Measurements from ENCODE around the gene ALDH18A1. TPM values are rescaled to one million over a fixed set of nuclear protein-coding genes. Genes with fewer than 3 reads are reported as not detected.
"Not testable (repeated sequence)": the region's sequence is repeated elsewhere in the genome, so short reads cannot be mapped to it uniquely, and the experiment has no call there.

ALDH18A1 gene
- total RNA-seq, 1 donor from 2014 or later: 135 TPM

GRCh38 chr10:95637140-95637539, 19.4 kb downstream of the ALDH18A1 start:
- no peak for DNase-seq (ENCODE audit: low spot score, unreplicated experiment)
- Mint-ChIP-seq H3K27me3 (no peaks in the 10 kb centered on the region), H3K4me3 (ENCODE audit: low read depth) (no peak overlapping the region), H3K4me1 (ENCODE audit: low read depth) (peaks cover 14% of the 10 kb centered on the region), H3K9me3 (ENCODE audit: low read depth) (no peaks in the 10 kb centered on the region), H3K27ac (no peak overlapping the region), H3K36me3 (ENCODE audit: insufficient read depth) (peaks cover 49% of the 10 kb centered on the region)
- no peak for TF ChIP-seq CTCF (IDR thresholded peaks at IDR 0.05; ENCODE audit: unreplicated experiment)

- no peaks in the 10 kb centered on the region for H3K9me3 Mint-ChIP-seq (ENCODE audit: low read depth)
- peaks cover 14% of the 10 kb centered on the region for H3K4me1 Mint-ChIP-seq (ENCODE audit: low read depth)
- no peak for TF ChIP-seq CTCF (IDR thresholded peaks at IDR 0.05; ENCODE audit: unreplicated experiment)
- H3K27ac Mint-ChIP-seq: peak overlapping the region; percentile 46
- H3K27me3 Mint-ChIP-seq: no peaks in the 10 kb centered on the region
- H3K36me3 Mint-ChIP-seq (ENCODE audit: insufficient read depth): peaks cover 47% of the 10 kb centered on the region
- no peak overlapping the region for H3K4me3 Mint-ChIP-seq (ENCODE audit: low read depth)
- no peak for DNase-seq (ENCODE audit: low spot score, unreplicated experiment)
These were observed 21.2 kb downstream of the ALDH18A1 start for GRCh38 chr10:95635319-95635733.

GRCh38 chr10:95628786-95629185, 27.7 kb downstream of the ALDH18A1 start:
- Mint-ChIP-seq H3K36me3 (ENCODE audit: insufficient read depth) (peaks cover 44% of the 10 kb centered on the region), H3K4me3 (ENCODE audit: low read depth) (no peak overlapping the region), H3K27ac (no peak overlapping the region), H3K9me3 (ENCODE audit: low read depth) (no peaks in the 10 kb centered on the region), H3K4me1 (ENCODE audit: low read depth) (no peaks in the 10 kb centered on the region), H3K27me3 (no peaks in the 10 kb centered on the region)
- TF ChIP-seq CTCF (IDR thresholded peaks at IDR 0.05; ENCODE audit: unreplicated experiment): no peak
- DNase-seq (ENCODE audit: low spot score, unreplicated experiment): no peak

GRCh38 chr10:95626500-95626899, 30.0 kb downstream of the ALDH18A1 start:
- no peaks in the 10 kb centered on the region for H3K9me3 Mint-ChIP-seq (ENCODE audit: low read depth)

GRCh38 chr10:95620415-95620814, 36.1 kb downstream of the ALDH18A1 start:
- H3K36me3 Mint-ChIP-seq (ENCODE audit: insufficient read depth): peaks cover 45% of the 10 kb centered on the region
- DNase-seq (ENCODE audit: low spot score, unreplicated experiment); H3K27ac Mint-ChIP-seq; H3K27me3 Mint-ChIP-seq; H3K4me1 Mint-ChIP-seq (ENCODE audit: low read depth); H3K9me3 Mint-ChIP-seq (ENCODE audit: low read depth); H3K4me3 Mint-ChIP-seq (ENCODE audit: low read depth): not testable (repeated sequence)

More at GRCh38 chr10:95626500-95626899, 30.0 kb downstream of the ALDH18A1 start:
- H3K36me3 Mint-ChIP-seq (ENCODE audit: insufficient read depth): peaks cover 34% of the 10 kb centered on the region
- H3K4me1 Mint-ChIP-seq (ENCODE audit: low read depth): no peaks in the 10 kb centered on the region
- no peak overlapping the region for H3K4me3 Mint-ChIP-seq (ENCODE audit: low read depth)
- no peaks in the 10 kb centered on the region for H3K27me3 Mint-ChIP-seq
- DNase-seq (ENCODE audit: low spot score, unreplicated experiment): no peak
- no peak for TF ChIP-seq CTCF (IDR thresholded peaks at IDR 0.05; ENCODE audit: unreplicated experiment)
- H3K27ac Mint-ChIP-seq: no peak overlapping the region

GRCh38 chr10:95618101-95618500, 38.4 kb downstream of the ALDH18A1 start:
- Mint-ChIP-seq H3K27ac (no peak overlapping the region), H3K9me3 (ENCODE audit: low read depth) (no peaks in the 10 kb centered on the region), H3K27me3 (no peaks in the 10 kb centered on the region), H3K4me3 (ENCODE audit: low read depth) (no peak overlapping the region), H3K36me3 (ENCODE audit: insufficient read depth) (peaks cover 52% of the 10 kb centered on the region), H3K4me1 (ENCODE audit: low read depth) (no peaks in the 10 kb centered on the region)
- DNase-seq (ENCODE audit: low spot score, unreplicated experiment): no peak
- TF ChIP-seq CTCF (IDR thresholded peaks at IDR 0.05; ENCODE audit: unreplicated experiment): no peak

Data from progenitor cell of endocrine pancreas (in vitro differentiated cells).